GM10847 (cell line): ENCODE results near the gene TTC12.

Experiments used
- POLR2A ChIP-seq: IDR thresholded peaks from 2 replicates; pipeline ENCODE4 v1.6.1; 2011; ENCODE audit not compliant: insufficient read length; ENCODE audit errors: extremely low read depth

TTC12 gene

DNA sequence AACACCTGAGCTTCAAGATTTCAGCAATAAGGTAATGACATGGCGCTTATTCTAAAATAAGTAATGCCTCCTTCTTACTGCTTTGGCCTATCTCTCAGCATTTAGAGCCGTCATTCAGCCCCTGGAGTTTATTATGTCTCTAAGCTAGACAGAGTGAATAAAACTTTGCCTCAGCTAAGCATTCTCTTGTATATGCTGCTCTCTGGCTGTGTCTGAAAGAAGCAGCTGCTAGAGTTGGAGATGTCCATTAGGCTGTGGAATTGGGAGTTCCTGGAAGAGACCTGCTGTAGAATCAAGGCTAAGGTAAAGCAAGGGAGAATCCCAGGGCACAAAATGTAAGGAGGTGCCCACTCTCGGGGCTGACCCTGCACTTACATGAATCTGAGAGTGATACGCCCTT is 35.5 kb upstream of the TTC12 start:
- no peak for TF ChIP-seq POLR2A

DNA sequence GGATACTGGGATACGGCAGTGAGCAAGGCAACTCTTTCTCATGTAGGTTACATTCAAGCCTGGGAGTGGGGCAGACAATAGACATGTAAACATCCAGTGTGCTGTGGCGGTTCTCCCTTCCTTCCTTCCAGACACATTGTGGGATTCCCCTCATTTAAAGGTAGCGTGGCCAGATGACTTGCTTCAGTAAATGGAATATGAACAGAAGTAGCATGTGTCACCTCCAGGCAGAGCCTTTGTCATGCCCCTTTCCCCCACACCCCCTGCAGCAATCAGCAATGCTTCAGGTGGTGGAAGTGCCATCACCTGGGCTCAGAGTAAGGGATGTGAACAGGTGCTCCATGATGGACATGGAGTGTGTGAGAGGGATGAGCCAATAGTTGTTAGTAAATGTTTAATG is 34.8 kb upstream of the TTC12 start:
- no peak for TF ChIP-seq POLR2A

DNA sequence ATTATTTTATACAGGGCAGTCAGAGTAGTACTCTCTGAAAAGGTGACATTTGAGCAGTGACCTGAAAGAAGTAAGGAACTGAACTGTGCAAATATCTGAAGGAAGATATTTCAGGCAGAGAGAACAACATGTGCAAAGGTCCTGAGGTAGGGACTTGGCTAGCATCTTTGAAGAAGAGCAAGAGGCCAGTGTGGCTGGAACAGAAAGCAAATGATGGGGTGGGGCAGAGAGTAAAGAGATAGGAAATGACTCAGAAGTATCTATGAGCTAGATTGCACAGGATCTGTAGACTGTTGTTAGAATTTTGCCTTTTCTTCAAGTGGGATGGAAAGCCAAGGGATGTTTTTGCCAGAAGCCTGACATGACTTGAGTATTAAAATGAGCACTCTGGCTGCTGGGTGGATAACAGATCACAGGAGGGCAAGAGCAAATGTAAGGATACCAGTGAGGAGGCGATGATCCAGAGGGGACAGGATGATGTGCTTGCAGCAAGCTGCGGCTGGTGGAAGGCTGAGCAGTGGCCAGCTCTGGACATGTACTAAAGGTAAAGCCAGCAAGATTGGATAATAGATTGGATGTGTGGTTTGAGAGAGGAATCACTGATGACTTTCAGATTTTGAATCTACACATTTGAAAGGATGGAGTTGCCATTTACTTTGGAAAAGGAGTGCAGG is 33.2 kb upstream of the TTC12 start:
- no peak for TF ChIP-seq POLR2A

DNA sequence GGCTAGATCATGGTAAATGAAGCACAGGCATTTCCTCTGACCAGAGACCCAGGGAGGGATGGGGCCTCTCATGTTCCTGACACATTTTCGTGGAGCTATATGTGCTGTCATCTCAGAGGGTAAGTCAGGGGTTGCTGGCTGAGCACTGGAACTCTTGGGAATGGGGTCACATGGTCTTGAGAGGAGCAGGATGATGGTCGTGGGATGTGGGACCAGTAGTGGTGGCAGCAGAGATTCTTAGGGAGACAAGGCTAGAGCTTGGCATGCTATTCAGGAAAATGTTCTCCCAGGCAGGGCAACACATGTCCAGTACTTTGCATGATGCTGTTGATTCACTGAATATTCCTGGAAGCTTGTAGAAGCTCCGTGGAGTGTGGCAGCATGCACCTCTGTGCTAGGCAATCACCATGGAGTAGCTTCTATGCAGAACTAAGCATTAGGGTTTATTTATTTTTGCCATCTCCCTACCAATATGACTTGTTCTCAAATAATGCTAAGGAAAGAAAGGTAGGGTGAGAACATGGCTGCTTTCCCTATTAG is 31.4 kb upstream of the TTC12 start:
- TF ChIP-seq POLR2A = no peak

DNA sequence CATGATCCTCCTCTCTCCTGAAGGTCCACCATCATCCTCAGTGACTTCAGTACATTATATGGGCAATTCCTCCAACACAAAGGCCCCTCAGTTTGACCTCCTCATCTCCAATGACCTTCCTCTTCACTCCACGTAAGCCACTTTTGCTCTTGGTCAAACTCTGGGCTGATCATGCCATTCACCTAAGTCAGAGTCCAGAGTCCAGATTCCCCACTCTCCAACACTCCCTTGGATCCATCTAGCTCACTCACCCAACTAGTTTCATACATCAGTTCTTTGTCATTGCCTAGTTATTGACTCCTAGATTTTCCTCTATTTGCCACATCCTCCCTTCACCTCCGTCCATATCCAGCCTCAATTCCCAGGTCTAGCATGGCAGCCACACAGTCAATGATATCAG is 30.5 kb upstream of the TTC12 start:
- no peak for TF ChIP-seq POLR2A

DNA sequence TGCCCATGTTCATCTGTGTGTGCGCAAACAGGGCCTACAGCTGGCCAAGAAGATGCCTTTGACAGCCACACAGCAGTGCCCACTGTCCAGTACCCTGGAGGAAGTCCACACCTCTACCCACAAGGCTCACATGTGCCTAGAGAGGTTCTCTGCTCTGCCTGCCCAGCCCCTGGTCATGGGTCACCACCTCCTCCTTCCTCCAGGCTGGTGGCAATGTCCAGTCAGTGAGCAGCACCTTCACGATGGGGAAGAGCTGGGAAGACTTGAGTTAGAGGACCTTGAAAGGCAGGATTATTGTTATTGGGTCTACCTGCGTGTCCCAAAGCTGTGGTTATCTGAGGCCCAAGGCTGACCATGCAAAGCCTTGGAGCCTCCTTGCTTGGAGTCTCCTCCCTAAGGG is 28.4 kb upstream of the TTC12 start:
- TF ChIP-seq POLR2A = no peak

DNA sequence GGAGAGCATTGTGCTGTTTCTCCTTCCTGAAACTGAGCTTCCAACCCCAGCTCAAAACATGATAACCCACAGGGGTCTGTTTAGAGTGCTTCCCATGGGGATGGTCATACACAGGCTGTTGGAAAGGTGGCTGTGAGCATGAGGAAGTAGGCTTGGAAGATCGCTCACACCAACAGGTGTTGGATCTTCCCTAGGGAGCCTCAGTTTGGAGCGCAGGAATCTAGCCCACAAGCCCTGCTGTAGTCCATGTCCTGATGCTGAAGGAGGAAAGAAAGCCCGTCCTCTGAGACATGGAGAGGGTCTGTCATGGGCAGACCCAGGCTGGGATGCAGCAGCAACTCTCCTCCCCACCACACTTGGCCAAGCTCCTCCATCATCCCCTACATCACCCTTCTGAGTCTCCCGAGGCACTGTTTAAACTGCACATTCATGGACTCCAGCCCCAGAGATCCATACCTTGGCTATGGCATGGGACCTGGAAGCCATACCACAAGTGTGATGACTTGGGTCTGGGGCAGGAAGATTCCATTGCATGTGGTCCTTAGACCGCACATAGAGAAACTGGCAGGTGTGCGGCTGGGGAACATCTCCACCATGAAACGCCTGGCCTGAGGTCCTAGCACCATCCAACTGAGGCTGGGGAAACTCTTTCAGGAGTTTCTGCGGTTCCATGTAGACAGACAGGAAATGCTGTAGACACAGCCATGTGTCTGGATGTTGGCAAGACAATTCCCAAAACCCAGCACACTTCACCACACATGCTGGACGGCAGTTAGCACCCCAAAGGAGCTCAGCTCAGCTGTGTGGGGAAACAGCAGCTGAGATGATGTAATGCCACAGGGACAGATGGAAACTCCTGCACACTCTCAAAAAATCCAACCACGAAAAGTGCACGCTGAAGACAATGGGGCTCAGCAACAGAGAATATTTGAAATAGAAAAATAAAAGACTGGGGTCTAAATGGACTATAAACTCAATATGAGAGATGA is 27.6 kb upstream of the TTC12 start:
- no peak for TF ChIP-seq POLR2A

DNA sequence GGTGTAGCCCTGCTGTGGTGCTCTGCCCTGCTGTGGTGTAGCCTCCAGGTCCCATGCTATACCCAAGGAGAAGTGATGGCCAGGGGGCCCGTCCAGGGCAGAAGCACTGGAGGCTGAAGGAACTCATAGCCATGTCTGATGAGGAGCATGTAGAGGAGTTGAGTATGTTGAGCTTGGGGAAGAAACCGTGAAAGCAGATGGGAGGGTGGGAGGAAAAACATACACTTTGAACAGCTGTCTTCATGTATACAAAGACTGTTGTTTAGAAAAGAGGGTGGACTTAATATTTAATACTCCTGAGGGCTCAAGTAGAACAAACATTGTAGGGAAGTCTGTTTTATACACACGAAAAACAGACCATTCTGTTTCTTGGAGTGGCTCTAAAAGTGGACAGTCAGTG is 26.6 kb upstream of the TTC12 start:
- no peak for TF ChIP-seq POLR2A

DNA sequence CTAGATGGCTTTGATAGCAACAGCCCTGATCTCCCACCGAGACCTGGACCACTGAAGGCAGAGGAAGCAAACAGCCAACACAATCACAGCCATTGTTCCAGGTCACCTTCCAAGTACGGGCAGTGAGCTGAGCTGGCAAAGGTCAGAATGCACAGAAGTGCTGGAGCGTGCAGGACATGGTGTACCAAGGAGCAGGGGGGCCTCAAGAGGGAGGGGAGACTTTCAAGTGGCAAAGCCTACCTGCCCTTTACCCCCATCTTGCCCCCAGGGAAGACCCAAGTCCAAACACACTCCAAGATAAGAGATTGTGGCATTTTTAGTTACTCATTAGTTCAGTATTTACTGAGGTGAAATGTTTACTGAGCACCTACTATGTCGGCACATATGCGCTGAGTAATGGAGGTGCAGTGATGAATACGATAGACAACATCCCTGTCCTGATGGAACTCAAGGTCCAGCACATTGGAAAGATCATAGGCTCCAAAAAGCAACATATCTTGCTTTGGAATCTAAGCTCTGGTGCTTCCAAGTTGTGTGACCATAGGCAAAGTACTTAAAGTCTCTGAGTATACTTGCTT is 26.0 kb upstream of the TTC12 start:
- no peak for TF ChIP-seq POLR2A

DNA sequence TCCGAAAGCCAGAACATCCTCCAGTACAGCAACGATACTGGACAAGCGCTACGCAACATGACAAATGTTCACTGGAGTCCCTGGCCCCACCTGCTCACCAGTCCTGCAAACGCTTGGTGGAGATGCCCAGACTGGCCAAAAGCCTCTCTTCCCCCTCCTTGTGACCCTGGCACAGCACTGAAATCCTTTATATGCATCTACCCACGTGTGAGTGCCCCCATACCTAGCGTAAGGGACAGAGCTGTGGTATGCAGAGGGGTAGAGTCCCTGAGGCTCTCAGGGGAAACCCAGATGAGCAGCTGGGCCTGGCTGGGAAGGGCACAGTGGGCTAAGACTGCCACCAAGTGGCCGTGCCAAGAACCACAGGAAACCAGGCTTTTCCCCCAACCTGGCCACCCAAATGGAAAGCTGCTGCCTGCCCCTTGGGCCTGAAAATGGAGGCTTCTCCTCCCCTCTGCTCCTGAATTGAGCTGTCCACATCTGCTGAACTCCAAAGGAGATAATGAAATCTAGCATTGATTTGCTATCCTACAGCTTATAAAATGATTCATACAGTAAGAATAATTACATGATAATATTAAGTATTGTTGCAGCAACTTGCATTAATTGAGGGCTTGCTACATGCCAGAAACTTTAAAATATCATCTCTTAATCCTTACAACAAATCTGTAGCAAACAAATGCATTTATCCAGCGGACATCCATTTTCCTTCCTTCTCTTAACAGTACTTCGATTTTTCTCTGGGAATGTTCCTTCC is 24.8 kb upstream of the TTC12 start:
- no peak for TF ChIP-seq POLR2A

DNA sequence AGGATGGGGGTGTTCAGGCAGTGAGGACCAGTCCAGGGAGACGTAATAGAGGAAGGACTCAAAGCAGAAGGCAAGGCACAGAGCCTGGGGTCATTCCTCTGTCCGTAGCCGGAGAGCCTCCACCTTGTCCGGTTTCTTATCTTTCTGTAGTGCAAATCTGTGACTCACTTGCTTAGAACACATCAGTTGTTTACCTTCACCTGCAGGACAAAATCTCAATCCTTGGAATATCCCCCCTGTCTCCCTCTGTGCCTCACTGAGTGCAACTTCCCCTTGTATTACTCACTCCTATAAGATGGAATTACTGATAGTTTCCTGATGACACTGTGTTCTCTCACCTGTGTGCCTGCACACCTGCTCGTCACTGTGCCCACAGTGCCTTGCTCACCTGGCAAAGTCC is 20.4 kb upstream of the TTC12 start:
- no peak for TF ChIP-seq POLR2A

DNA sequence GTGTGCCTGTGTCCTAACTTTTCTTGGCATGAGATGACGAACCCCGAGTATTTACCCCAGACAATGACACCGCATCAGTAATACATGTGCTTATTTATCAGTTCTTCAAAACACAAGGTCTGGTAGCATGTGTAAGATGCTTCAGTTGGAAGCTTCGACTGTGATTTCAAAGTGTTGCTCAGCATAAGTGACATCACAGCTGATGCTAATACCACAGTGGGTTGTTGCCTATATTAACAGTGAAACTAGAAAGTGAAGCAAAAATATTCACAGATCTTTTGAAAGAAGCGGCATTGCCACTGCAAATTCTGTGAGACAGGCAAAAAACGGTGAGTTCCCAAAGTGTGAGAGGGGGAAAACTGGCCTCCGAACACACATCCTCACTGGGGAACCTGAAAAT is 18.4 kb upstream of the TTC12 start:
- no peak for TF ChIP-seq POLR2A

DNA sequence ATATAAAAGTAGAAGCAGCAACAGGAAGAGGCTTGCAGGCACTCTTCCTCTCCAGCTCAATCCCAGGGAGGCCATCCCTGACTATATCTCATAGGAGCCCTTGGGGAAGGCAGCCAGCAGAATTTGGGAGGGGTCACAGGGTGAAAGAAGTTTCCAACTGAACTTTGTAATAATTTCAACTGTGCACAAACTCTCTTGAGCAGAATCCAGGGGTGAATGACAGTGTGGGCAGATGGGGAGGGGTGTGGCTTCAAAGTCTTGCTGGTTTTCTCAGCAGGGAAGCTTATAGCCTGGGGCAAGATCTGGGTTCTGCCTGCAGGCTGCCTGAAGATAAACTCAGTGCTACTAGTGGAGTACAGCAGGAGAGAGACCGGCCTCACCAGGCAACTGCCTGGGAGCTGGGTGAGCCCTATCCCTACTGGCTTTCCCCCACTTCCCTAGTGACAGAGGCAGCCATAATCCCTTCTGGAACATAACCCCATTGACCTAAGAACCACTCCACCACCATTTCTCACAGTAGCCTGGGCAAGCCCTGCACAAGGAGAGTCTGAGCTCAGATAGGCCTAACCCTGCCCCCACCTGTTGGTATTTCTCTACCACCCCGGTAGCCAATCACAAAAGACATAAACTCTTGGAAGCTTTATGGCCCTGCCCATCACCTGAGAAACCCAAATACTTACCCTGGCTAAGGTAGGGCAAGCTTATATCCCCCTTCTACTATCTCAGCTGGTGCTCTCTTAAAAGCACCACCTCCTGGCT is 17.8 kb upstream of the TTC12 start:
- TF ChIP-seq POLR2A = no peak

DNA sequence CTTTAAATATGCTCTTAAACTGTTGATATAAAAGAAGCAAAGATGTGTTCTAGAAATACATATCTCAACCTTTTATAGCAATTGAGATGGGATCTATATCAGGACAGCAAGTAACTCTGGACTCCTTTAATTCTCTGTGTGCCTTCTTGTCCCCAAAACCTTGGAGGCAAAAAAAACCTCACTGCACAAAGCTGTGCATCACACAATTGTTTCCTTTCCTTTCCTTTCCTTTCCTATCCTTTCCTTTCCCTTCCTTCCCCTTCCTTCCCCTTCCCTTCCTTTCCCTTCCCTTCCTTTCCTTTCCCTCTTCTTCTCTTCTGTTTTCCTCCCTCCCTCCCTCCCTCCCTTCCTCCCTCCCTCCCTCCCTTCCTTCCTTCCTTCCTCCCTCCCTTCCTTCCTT is 9.5 kb upstream of the TTC12 start:
- no peak for TF ChIP-seq POLR2A
